ENCODE results near the gene BANF2. TPM values are rescaled to one million over a fixed set of nuclear protein-coding genes. Genes with fewer than 3 reads are reported as not detected.
A peak's percentile ranks its signal among the peaks of the same experiment; 100 is the strongest.

The BANF2 gene
- total and polyA plus RNA-seq, 2 experiments from 2014 or later = not detected

- no peak overlapping the region for H2AFZ ChIP-seq
- H3K4me2 ChIP-seq = no peak overlapping the region
- H3K9me3 ChIP-seq (ENCODE audit: low read depth) = no peaks in the 10 kb centered on the region
- H3K36me3 ChIP-seq (replicated peaks; ENCODE audit: insufficient read depth, low read depth) = no peaks in the 10 kb centered on the region
- H4K20me1 ChIP-seq (ENCODE audit: insufficient read depth, poor library complexity, severe bottlenecking) = peaks cover 96% of the 10 kb centered on the region
- no peak for DNase-seq (ENCODE audit: low spot score)
- no peak overlapping the region for H3K4me3 ChIP-seq
- H3K79me2 ChIP-seq = peaks cover 100% of the 10 kb centered on the region
- peak overlapping the region; percentile 52 for H3K27ac ChIP-seq
- H3K9me2 ChIP-seq (replicated peaks; ENCODE audit: insufficient read depth) = no peaks in the 10 kb centered on the region
- peaks cover 20% of the 10 kb centered on the region for H3K4me1 ChIP-seq (ENCODE audit: insufficient read depth)
- no peaks in the 10 kb centered on the region for H3K27me3 ChIP-seq
- no peak for TF ChIP-seq EZH2 (IDR thresholded peaks at IDR 0.05; ENCODE audit: borderline replicate concordance)
- no peak for TF ChIP-seq EZH2phosphoT487 (IDR thresholded peaks at IDR 0.05; ENCODE audit: low read depth, severe bottlenecking, unreplicated experiment)
- no peak for TF ChIP-seq CTCF (IDR thresholded peaks at IDR 0.05; ENCODE audit: poor library complexity)
- WGBS (ENCODE audit: low lambda C conversion rate, missing lambda C conversion rate) = 96% methylated on average over 5 of the region's 5 CpGs
Observed at GRCh38 chr20:17659801-17660200, 40.0 kb upstream of the BANF2 start.

GRCh38 chr20:17660667-17661066 lies 39.1 kb upstream of the BANF2 start:
- WGBS (ENCODE audit: low lambda C conversion rate, missing lambda C conversion rate) = 91% methylated on average over 6 of the region's 6 CpGs
- peaks cover 96% of the 10 kb centered on the region for H4K20me1 ChIP-seq (ENCODE audit: insufficient read depth, poor library complexity, severe bottlenecking)
- H3K79me2 ChIP-seq = peaks cover 100% of the 10 kb centered on the region
- H3K4me3 ChIP-seq = no peak overlapping the region
- H3K36me3 ChIP-seq (replicated peaks; ENCODE audit: insufficient read depth, low read depth) = no peaks in the 10 kb centered on the region
- DNase-seq (ENCODE audit: low spot score) = no peak
- H3K27me3 ChIP-seq = no peaks in the 10 kb centered on the region
- H3K9me3 ChIP-seq (ENCODE audit: low read depth) = no peaks in the 10 kb centered on the region
- peak overlapping the region; percentile 18 for H3K4me2 ChIP-seq
- H3K9me2 ChIP-seq (replicated peaks; ENCODE audit: insufficient read depth) = no peaks in the 10 kb centered on the region
- H2AFZ ChIP-seq = no peak overlapping the region
- TF ChIP-seq EZH2 (IDR thresholded peaks at IDR 0.05; ENCODE audit: borderline replicate concordance) (no peak), CTCF (IDR thresholded peaks at IDR 0.05; ENCODE audit: poor library complexity) (no peak), EZH2phosphoT487 (IDR thresholded peaks at IDR 0.05; ENCODE audit: low read depth, severe bottlenecking, unreplicated experiment) (no peak)
- H3K27ac ChIP-seq = peak overlapping the region; percentile 52
- H3K4me1 ChIP-seq (ENCODE audit: insufficient read depth) = peaks cover 20% of the 10 kb centered on the region

GRCh38 chr20:17661121-17661744 lies 38.5 kb upstream of the BANF2 start:
- H3K27ac ChIP-seq = peak overlapping the region; percentile 52

More at GRCh38 chr20:17661121-17661744, 38.5 kb upstream of the BANF2 start:
- Histone ChIP-seq H3K4me3 (no peak overlapping the region), H3K4me1 (ENCODE audit: insufficient read depth) (peaks cover 20% of the 10 kb centered on the region), H3K9me3 (ENCODE audit: low read depth) (no peaks in the 10 kb centered on the region), H3K36me3 (replicated peaks; ENCODE audit: insufficient read depth, low read depth) (no peaks in the 10 kb centered on the region), H3K27me3 (no peaks in the 10 kb centered on the region), H2AFZ (no peak overlapping the region), H3K4me2 (peak overlapping the region; percentile 18), H3K79me2 (peaks cover 100% of the 10 kb centered on the region), H4K20me1 (ENCODE audit: insufficient read depth, poor library complexity, severe bottlenecking) (peaks cover 96% of the 10 kb centered on the region), H3K9me2 (replicated peaks; ENCODE audit: insufficient read depth) (no peaks in the 10 kb centered on the region)
- no peak for TF ChIP-seq CTCF (IDR thresholded peaks at IDR 0.05; ENCODE audit: poor library complexity)
- no peak for TF ChIP-seq EZH2phosphoT487 (IDR thresholded peaks at IDR 0.05; ENCODE audit: low read depth, severe bottlenecking, unreplicated experiment)
- no peak for TF ChIP-seq EZH2 (IDR thresholded peaks at IDR 0.05; ENCODE audit: borderline replicate concordance)
- DNase-seq (ENCODE audit: low spot score) = no peak
- WGBS (ENCODE audit: low lambda C conversion rate, missing lambda C conversion rate) = 60% methylated on average over 5 of the region's 5 CpGs

Data from hepatocyte (in vitro differentiated cells).